ENCODE results near the gene DHDH. TPM values are rescaled to one million over a fixed set of nuclear protein-coding genes. Genes with fewer than 3 reads are reported as not detected.

DHDH gene
- total and polyA plus RNA-seq, 2 of the 13 experiments (the other 11 are each of a cell fraction or from before 2014, with no cell fraction given): 0.13 to 0.91 TPM

GRCh38 chr19:48961051-48961649 lies 27.7 kb downstream of the DHDH start (continued):
- TF ChIP-seq ZBTB40 (IDR thresholded peaks at IDR 0.05) (no peak), ZBTB40 (CRISPR knock-in tag; IDR thresholded peaks at IDR 0.05) (no peak), ATAD3A (CRISPR knock-in tag; IDR thresholded peaks at IDR 0.05) (no peak), CENPX (CRISPR knock-in tag; IDR thresholded peaks at IDR 0.05) (no peak), KIAA2018 (CRISPR knock-in tag; IDR thresholded peaks at IDR 0.05; ENCODE audit: borderline replicate concordance) (no peak), STAT6 (CRISPR knock-in tag; IDR thresholded peaks at IDR 0.05; ENCODE audit: borderline replicate concordance) (no peak), RFX5 (IDR thresholded peaks at IDR 0.05; ENCODE audit: low read depth, low read length) (no peak), SRSF1 (optimal IDR thresholded peaks at IDR 0.05; ENCODE audit: low read depth, low read length) (no peak), RORA (CRISPR knock-in tag; IDR thresholded peaks at IDR 0.05) (no peak)
